Daoy (cell line): ENCODE measurements around the gene KLHL7. TPM values are rescaled to one million over a fixed set of nuclear protein-coding genes. Genes with fewer than 3 reads are reported as not detected.
"Not testable (repeated sequence)": the region's sequence is repeated elsewhere in the genome, so short reads cannot be mapped to it uniquely, and the experiment has no call there.

ENCODE experiments used
- DNase-seq: peaks from one replicate; pipeline ENCODE4 v3.0.0-alpha.2; 2015; ENCODE audit warnings: low read depth
- total RNA-seq: library from RNA; depleted of rRNA; stranded (reverse); fragments of >200 nt; shearing (Covaris generic); gene quantifications from 2 replicates; pipeline ENCODE4 v1.2.3, GENCODE V29; 2014; rRNA removed

KLHL7 gene
- total RNA-seq, 1 experiment from 2014 or later, result 101 TPM

- DNase-seq, result no peak
Measured at GRCh38 chr7:23214423-23214822, 108.8 kb downstream of the KLHL7 start.

- DNase-seq, result no peak
Measured at GRCh38 chr7:23214938-23215337, 109.4 kb downstream of the KLHL7 start.

- no peak for DNase-seq
Measured at GRCh38 chr7:23216021-23216420, 110.4 kb downstream of the KLHL7 start.

- DNase-seq, result no peak
Measured at GRCh38 chr7:23218196-23218595, 112.6 kb downstream of the KLHL7 start.

- no peak for DNase-seq
Measured at GRCh38 chr7:23220690-23221305, 115.2 kb downstream of the KLHL7 start.

- no peak for DNase-seq
Measured at GRCh38 chr7:23222439-23223030, 117.0 kb downstream of the KLHL7 start.

GRCh38 chr7:23224364-23224763 is 118.8 kb downstream of the KLHL7 start:
- DNase-seq, result not testable (repeated sequence)

GRCh38 chr7:23226844-23227450 is 121.4 kb downstream of the KLHL7 start:
- no peak for DNase-seq

Other genes starting within 250 kb of the KLHL7 start
- 186 and 202 TPM in 2 replicates for gene HYCC1, start 91.7 kb upstream of the KLHL7 start, total RNA-seq
- 62.1 and 83.4 TPM in 2 replicates for gene NUP42, start 76.3 kb downstream of the KLHL7 start, total RNA-seq
- gene GPNMB, start 141.0 kb downstream of the KLHL7 start, total RNA-seq, result 6.9 and 14.5 TPM in 2 replicates
- 146 and 158 TPM in 2 replicates for gene MALSU1, start 193.6 kb downstream of the KLHL7 start, total RNA-seq